Motor neuron (in vitro differentiated cells): Measurements from ENCODE around the gene HTT-AS. TPM values are rescaled to one million over a fixed set of nuclear protein-coding genes. Genes with fewer than 3 reads are reported as not detected.
A peak's percentile ranks its signal among the peaks of the same experiment; 100 is the strongest.

Experiments used
- ATAC-seq, 8 experiments: fragments of 200-7000 bp; cut with Tn5 transposase; replicated peaks in 6 of 8; 2 replicates each; pipeline ENCODE4 v1.8.0; 2021; ENCODE audit warnings: mild to moderate bottlenecking in 8 of 8, moderate library complexity in 8 of 8
- H3K27ac ChIP-seq, 2 donors: fragments of 250-450 bp; sonication (Bioruptor Pico); 2 replicates each; pipeline ENCODE4 v1.9.0; 2021; ENCODE audit warnings: antibody characterized with exemption in 2 of 2, mild to moderate bottlenecking in 2 of 2, moderate library complexity in 1 of 2
- H3K4me1 ChIP-seq, 2 donors: fragments of 250-450 bp; sonication (Bioruptor Pico); replicated peaks in 1 of 2; 2 replicates each; pipeline ENCODE4 v1.6.1; 2021; ENCODE audit warnings: antibody characterized with exemption in 2 of 2, mild to moderate bottlenecking in 2 of 2, moderate library complexity in 1 of 2
- H3K4me3 ChIP-seq, 5 donors: fragments of 250-450 bp; sonication (Bioruptor Pico); 2 replicates each; pipeline ENCODE4 v1.9.0; 2021; ENCODE audit warnings: antibody characterized with exemption in 5 of 5, mild to moderate bottlenecking in 5 of 5, moderate library complexity in 4 of 5
- WGBS, 10 experiments: fragments of 450-650 bp; shearing (Covaris generic); methylation state at CpG; one replicate each; pipeline ENCODE4 v1.0.0; 2022; 5-methylcytosine and 5-hydroxymethylcytosine counted together
- in situ Hi-C, 9 experiments: fragments of 400-800 bp; cut with MboI; loops; one replicate each; pipeline ENCODE4 v1.15.0; 2021; ENCODE audit warnings: low sequenced_read_pairs in 9 of 9, low pct_unique_long_range_greater_than_20kb in 2 of 9; ENCODE audit not compliant: unreplicated experiment in 9 of 9
- total RNA-seq, 8 experiments: library from RNA; unstranded; fragments of 300-600 nt; gene quantifications; 2 replicates each; pipeline versions ENCODE4 v1.2.3 to v1.2.4, GENCODE V29; 2022

HTT-AS gene
- not detected for total RNA-seq

DNA sequence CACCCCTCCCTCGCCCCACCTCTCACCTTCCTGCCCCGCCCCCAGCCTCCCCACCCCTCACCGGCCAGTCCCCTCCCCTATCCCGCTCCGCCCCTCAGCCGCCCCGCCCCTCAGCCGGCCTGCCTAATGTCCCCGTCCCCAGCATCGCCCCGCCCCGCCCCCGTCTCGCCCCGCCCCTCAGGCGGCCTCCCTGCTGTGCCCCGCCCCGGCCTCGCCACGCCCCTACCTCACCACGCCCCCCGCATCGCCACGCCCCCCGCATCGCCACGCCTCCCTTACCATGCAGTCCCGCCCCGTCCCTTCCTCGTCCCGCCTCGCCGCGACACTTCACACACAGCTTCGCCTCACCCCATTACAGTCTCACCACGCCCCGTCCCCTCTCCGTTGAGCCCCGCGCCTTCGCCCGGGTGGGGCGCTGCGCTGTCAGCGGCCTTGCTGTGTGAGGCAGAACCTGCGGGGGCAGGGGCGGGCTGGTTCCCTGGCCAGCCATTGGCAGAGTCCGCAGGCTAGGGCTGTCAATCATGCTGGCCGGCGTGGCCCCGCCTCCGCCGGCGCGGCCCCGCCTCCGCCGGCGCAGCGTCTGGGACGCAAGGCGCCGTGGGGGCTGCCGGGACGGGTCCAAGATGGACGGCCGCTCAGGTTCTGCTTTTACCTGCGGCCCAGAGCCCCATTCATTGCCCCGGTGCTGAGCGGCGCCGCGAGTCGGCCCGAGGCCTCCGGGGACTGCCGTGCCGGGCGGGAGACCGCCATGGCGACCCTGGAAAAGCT, at the start of gene HTT-AS, which contains the start of gene HTT:
TSS of gene HTT-AS (minus strand) at position 461 of the 768 bp plus-strand sequence.
TSS of gene HTT (plus strand) at position 604 of the 768 bp plus-strand sequence. CDS start at position 749, 145 bp downstream.
- in situ Hi-C loops = no loop called here
- peak; percentile 85 to 91 (median 90) for ATAC-seq
- Histone ChIP-seq H3K4me3 (peak within 1 kb of the TSS; percentile 82 to 99 (median 98)), H3K27ac (peak within 1 kb of the TSS; percentile 85 to 94), H3K4me1 (peaks cover 2 to 10% of the 10 kb centered on the region in 2 donors)
- 0% methylated on average over 3 of the region's 81 CpGs; no CpG with 5 or more reads in 9 of the 10 experiments for WGBS, 10 experiments

- Histone ChIP-seq H3K4me3 (no peak overlapping the region), H3K27ac (no peak overlapping the region), H3K4me1 (no peaks in the 10 kb centered on the region)
- peak in 7 of 8 experiments; percentile 46 to 94 (median 73) for ATAC-seq
- WGBS, 10 experiments = 8 to 100% (median 73%) methylated on average over 1 to 3 of the region's 3 CpGs; no CpG with 5 or more reads in 1 of the 10 experiments
- in situ Hi-C loops = no loop called here
These were observed 48.9 kb upstream of the HTT-AS start for GRCh38 chr4:3123181-3123671.

DNA sequence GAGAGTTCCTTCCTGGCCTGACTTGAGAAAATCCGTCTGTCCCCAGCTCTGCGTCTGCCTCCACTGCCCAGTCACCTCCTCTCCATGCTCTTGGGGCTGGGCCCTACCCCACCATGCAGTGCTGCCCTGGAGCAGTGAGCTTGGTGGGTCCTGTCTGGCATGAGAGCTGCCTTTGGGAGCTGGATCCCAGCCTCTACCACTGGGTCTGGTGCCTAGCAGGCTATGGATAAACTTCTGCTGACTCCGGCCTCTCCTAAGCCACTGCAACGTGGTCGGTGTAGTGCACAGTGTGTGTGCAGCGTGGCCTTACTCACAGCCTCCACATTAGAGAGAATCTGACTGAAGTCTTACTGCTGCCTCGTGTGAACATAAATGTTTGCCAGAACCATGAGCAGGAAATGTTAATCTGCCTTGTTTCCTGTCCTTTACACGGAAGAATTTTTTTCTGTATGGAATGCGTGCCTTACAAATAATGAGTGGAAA, 47.8 kb upstream of the HTT-AS start:
- WGBS, 10 experiments = 23 to 93% (median 80%) methylated on average over 1 to 9 of the region's 9 CpGs; no CpG with 5 or more reads in 1 of the 10 experiments
- H3K27ac ChIP-seq = no peak overlapping the region
- H3K4me1 ChIP-seq = no peaks in the 10 kb centered on the region
- no peak overlapping the region for H3K4me3 ChIP-seq
- ATAC-seq = peak in 3 of 8 experiments; percentile 21 to 46 (median 29)
- in situ Hi-C loops = no loop called here

DNA sequence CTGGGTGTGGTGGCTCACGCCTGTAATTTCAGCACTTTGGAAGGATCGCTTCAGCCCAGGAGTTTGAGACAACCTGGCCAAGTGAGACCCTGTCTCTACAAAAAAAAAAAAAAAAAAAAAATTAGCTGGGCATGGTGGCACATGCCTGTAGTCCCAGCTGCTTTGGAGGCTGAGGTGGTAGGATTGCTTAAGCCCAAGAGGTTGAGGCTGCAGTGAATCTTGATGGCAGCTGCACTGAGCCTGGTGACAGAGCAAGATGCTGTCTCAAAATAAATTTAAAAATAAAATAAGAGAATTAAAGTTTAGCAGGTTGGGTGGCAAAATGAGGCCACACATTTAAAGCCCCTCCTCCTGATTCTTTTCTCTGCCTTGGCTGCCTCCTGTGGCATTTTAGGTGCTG, 47.3 kb upstream of the HTT-AS start:
- H3K27ac ChIP-seq = no peak overlapping the region
- 90 to 100% (median 100%) methylated on average over 1 to 2 of the region's 2 CpGs; no CpG with 5 or more reads in 2 of the 10 experiments for WGBS, 10 experiments
- no peak for ATAC-seq
- in situ Hi-C loops = no loop called here
- H3K4me3 ChIP-seq = no peak overlapping the region
- H3K4me1 ChIP-seq = no peaks in the 10 kb centered on the region

GRCh38 chr4:3121110-3121509, 46.8 kb upstream of the HTT-AS start:
- Histone ChIP-seq H3K27ac (no peak overlapping the region), H3K4me3 (no peak overlapping the region), H3K4me1 (no peaks in the 10 kb centered on the region)
- 87 to 100% (median 91%) methylated on average over 1 to 8 of the region's 9 CpGs; no CpG with 5 or more reads in 5 of the 10 experiments for WGBS, 10 experiments
- in situ Hi-C loops = no loop called here
- ATAC-seq = no peak

GRCh38 chr4:3119464-3119863, 45.1 kb upstream of the HTT-AS start:
- ATAC-seq = peak in 1 of 8 experiments; percentile 77
- in situ Hi-C loops = no loop called here
- no peaks in the 10 kb centered on the region for H3K4me1 ChIP-seq
- no peak overlapping the region for H3K4me3 ChIP-seq
- whole genome bisulfite sequencing, 10 experiments = 44 to 100% (median 92%) methylated on average over 1 to 2 of the region's 2 CpGs
- H3K27ac ChIP-seq = no peak overlapping the region

- 50 to 100% (median 93%) methylated on average over 1 to 8 of the region's 8 CpGs; no CpG with 5 or more reads in 2 of the 10 experiments for WGBS, 10 experiments
- no peak overlapping the region for H3K4me3 ChIP-seq
- no peaks in the 10 kb centered on the region for H3K4me1 ChIP-seq
- H3K27ac ChIP-seq = no peak overlapping the region
- in situ Hi-C loops = no loop called here
- ATAC-seq = peak in 1 of 8 experiments; percentile 62
These were observed 44.0 kb upstream of the HTT-AS start for GRCh38 chr4:3118312-3118711.

GRCh38 chr4:3116955-3117354, 42.6 kb upstream of the HTT-AS start:
- in situ Hi-C loops = no loop called here
- Histone ChIP-seq H3K4me3 (no peak overlapping the region), H3K4me1 (no peaks in the 10 kb centered on the region), H3K27ac (no peak overlapping the region)
- ATAC-seq = no peak
- WGBS, 10 experiments = 48 to 100% (median 87%) methylated on average over 1 to 2 of the region's 2 CpGs; no CpG with 5 or more reads in 1 of the 10 experiments

- H3K27ac ChIP-seq = no peak overlapping the region
- no peak for ATAC-seq
- WGBS, 10 experiments = 27 to 100% (median 96%) methylated on average over 1 to 13 of the region's 15 CpGs; no CpG with 5 or more reads in 1 of the 10 experiments
- in situ Hi-C loops = no loop called here
- no peak overlapping the region for H3K4me3 ChIP-seq
- H3K4me1 ChIP-seq = no peaks in the 10 kb centered on the region
These were observed 41.4 kb upstream of the HTT-AS start for GRCh38 chr4:3115637-3116270.

GRCh38 chr4:3114377-3114776, 40.0 kb upstream of the HTT-AS start:
- WGBS, 10 experiments = 70 to 100% (median 91%) methylated on average over 2 to 5 of the region's 6 CpGs; no CpG with 5 or more reads in 4 of the 10 experiments
- in situ Hi-C loops = no loop called here
- Histone ChIP-seq H3K4me1 (no peaks in the 10 kb centered on the region), H3K27ac (no peak overlapping the region), H3K4me3 (no peak overlapping the region)
- ATAC-seq = no peak

DNA sequence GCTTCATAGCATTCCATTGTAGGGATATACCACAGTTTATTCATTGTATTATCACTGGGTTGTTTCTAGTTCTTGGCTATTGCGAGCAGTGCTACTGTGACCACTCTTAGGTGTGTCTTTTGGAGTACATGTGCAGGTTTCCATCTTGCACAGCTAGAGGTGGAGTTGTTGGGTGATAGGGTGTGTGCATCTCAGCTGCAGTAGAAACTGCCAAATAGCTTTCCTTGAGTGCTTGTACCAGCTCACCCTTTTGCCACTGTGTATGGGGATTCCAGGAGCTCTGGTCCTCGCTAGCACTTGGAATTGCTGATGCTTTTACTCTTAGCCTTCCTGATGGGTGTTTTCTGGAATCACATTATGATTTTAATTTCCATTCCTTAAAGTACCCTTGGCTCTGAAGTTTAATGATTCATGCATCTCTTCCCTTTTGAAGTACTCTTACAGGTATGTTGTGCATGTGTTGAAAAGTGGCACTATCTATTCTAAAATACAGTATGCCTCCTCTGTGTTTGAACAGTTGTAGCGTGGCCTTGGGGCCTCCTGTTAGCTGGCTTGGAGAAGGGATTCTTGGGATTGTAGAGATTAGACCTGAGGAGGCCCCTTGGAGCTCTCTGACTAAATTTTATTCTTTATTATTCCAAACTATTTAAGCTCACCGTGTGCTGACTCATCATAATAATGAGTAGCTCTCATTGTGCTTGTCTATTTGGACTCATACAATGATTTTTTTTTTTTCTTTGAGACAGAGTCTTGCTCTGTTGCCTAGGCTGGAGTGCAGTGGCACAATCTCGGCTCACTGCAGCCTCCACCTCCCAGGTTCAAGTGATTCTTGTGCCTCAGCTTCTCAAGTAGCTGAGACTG, 38.5 kb upstream of the HTT-AS start:
- peak in 4 of 8 experiments; percentile 25 to 69 (median 47) for ATAC-seq
- WGBS, 10 experiments = 66 to 100% (median 97%) methylated on average over 1 to 4 of the region's 5 CpGs
- Histone ChIP-seq H3K4me1 (no peaks in the 10 kb centered on the region), H3K27ac (no peak overlapping the region), H3K4me3 (no peak overlapping the region)
- in situ Hi-C loops = no loop called here

DNA sequence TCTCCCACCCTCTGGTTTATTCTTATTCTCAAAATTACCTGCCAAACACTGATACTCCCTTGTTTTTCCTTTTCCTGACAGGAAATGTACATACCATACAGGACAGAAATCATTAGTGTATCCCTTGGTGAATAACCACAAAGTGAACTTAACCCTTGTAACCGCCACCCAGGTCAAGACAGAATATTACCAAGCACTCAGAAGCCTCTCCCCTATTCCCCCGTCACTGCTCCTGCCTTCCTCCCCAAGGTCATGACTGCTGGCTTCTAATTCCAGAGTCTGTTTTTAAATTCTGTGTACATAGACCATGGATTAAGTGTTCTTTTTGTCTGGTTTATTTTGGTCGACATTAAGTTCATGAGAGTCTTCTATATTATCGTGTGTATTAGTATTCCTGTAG, 37.9 kb upstream of the HTT-AS start:
- Histone ChIP-seq H3K4me1 (no peaks in the 10 kb centered on the region), H3K4me3 (no peak overlapping the region), H3K27ac (no peak overlapping the region)
- WGBS, 10 experiments = 20 to 100% (median 87%) methylated on average over 1 to 4 of the region's 4 CpGs; no CpG with 5 or more reads in 1 of the 10 experiments
- peak in 3 of 8 experiments; percentile 68 to 80 (median 73) for ATAC-seq
- in situ Hi-C loops = no loop called here
